Keratinocyte (primary cell): Measurements from ENCODE around the gene CHST1. TPM values are rescaled to one million over a fixed set of nuclear protein-coding genes. Genes with fewer than 3 reads are reported as not detected.

Experiments
- DNase-seq: peaks from one replicate; pipeline ENCODE4 v3.0.0-alpha.2; 2011; ENCODE audit warnings: low read depth, missing footprints, low spot score
- FAIRE-seq: peaks from 2 replicates; lab custom pipeline; 2011; peaks lifted over from hg19 to GRCh38; lab: Jason Lieb, UNC
- H2AFZ ChIP-seq: 2 replicates; pipeline ENCODE4 v1.6.0; 2012; ENCODE audit warnings: low read length, control low read depth, inconsistent platforms; ENCODE audit not compliant: control insufficient read depth
- H3K27ac ChIP-seq: 2 replicates; pipeline ENCODE4 v1.5.1; 2011; ENCODE audit warnings: low read length; ENCODE audit not compliant: control insufficient read depth, insufficient read depth
- H3K27me3 ChIP-seq: 3 replicates; pipeline ENCODE4 v1.6.0; 2011; ENCODE audit warnings: low read length; ENCODE audit not compliant: control insufficient read depth, insufficient read depth; ENCODE audit errors: extremely low read depth
- H3K36me3 ChIP-seq, 2 experiments: 2 replicates in 1 of 2; 3 replicates in 1 of 2; pipeline ENCODE4 v1.5.1; 2011; ENCODE audit warnings: low read length in 2 of 2, mild to moderate bottlenecking in 1 of 2; ENCODE audit not compliant: control insufficient read depth in 2 of 2, insufficient read depth in 2 of 2; ENCODE audit errors: extremely low read depth in 1 of 2
- H3K4me1 ChIP-seq: 3 replicates; pipeline ENCODE4 v1.5.1; 2011; ENCODE audit warnings: low read length; ENCODE audit not compliant: control insufficient read depth, insufficient read depth; ENCODE audit errors: extremely low read depth
- H3K4me2 ChIP-seq: 3 replicates; pipeline ENCODE4 v1.6.0; 2011; ENCODE audit warnings: low read depth, low read length; ENCODE audit not compliant: control insufficient read depth, insufficient read depth; ENCODE audit errors: extremely low read depth
- H3K4me3 ChIP-seq, 3 experiments: fragments of 200-600 bp in 1 of 3; sonication (generic) in 1 of 3; 2 replicates in 2 of 3; 3 replicates in 1 of 3; pipeline ENCODE4 v1.5.1; 2011 to 2016; ENCODE audit warnings: low read length in 3 of 3, mild to moderate bottlenecking in 3 of 3, control low read depth in 2 of 3, inconsistent platforms in 1 of 3, low read depth in 1 of 3, mixed read lengths in 1 of 3, mixed run types in 1 of 3, moderate library complexity in 1 of 3; ENCODE audit not compliant: control insufficient read depth in 2 of 3, insufficient read depth in 2 of 3; ENCODE audit errors: extremely low read depth in 1 of 3
- H3K79me2 ChIP-seq: 2 replicates; pipeline ENCODE4 v1.6.0; 2012; ENCODE audit warnings: low read length; ENCODE audit not compliant: control insufficient read depth, insufficient read depth
- H3K9ac ChIP-seq: 3 replicates; pipeline ENCODE4 v1.6.0; 2011; ENCODE audit warnings: low read length; ENCODE audit not compliant: control insufficient read depth, insufficient read depth; ENCODE audit errors: extremely low read depth
- H3K9me1 ChIP-seq: 3 replicates; pipeline ENCODE4 v1.6.0; 2011; ENCODE audit warnings: low read length; ENCODE audit not compliant: control insufficient read depth, insufficient read depth; ENCODE audit errors: extremely low read depth
- H3K9me3 ChIP-seq: 2 replicates; pipeline ENCODE4 v1.5.1; 2012; ENCODE audit warnings: low read depth, low read length; ENCODE audit not compliant: control insufficient read depth
- H4K20me1 ChIP-seq: 3 replicates; pipeline ENCODE4 v1.6.0; 2011; ENCODE audit warnings: low read length; ENCODE audit not compliant: control insufficient read depth, insufficient read depth; ENCODE audit errors: extremely low read depth
- EZH2 ChIP-seq: IDR thresholded peaks from one replicate; pipeline ENCODE4 v1.6.1; 2012; ENCODE audit warnings: inconsistent platforms, mild to moderate bottlenecking, low read length, moderate library complexity
- dilution Hi-C: fragments of 300-500 bp; cut with MboI; formaldehyde crosslinking; loops from one replicate; pipeline ENCODE4 v1.7.0; 2020; ENCODE audit warnings: low sequenced_read_pairs; ENCODE audit not compliant: extremely low pct_ligation_motif_present
- polyA plus RNA-seq, 5 experiments: library from polyadenylated mRNA; depleted of rRNA in 3 of 5; stranded (reverse) in 3 of 5; stranded (forward) in 1 of 5; unstranded in 1 of 5; fragments of >200 nt; gene quantifications; 1 replicate in 1 of 5; 2 replicates in 3 of 5; 3 replicates in 1 of 5; pipeline versions ENCODE4 v1.2.1 to v1.2.3, GENCODE V29; 2011 to 2012; ENCODE audit warnings: missing spikeins in 2 of 5, low read depth in 1 of 5, low replicate concordance in 1 of 5
- TF ChIP-seq, protein P1 (sequence below), 3 experiments: IDR thresholded peaks in 1 of 3; conservative IDR thresholded peaks in 1 of 3; optimal IDR thresholded peaks in 1 of 3; 2 replicates in 2 of 3; 3 replicates in 1 of 3; pipeline versions ENCODE3 to v1.5.1; 2011; ENCODE audit warnings: low read length in 3 of 3, mild to moderate bottlenecking in 3 of 3, moderate library complexity in 2 of 3, control low read depth in 1 of 3, inconsistent platforms in 1 of 3; ENCODE audit not compliant: insufficient read depth in 2 of 3; ENCODE audit errors: extremely low read depth in 1 of 3

CHST1 gene
- polyA plus RNA-seq, 1 donor (not counting 4 experiments of a cell fraction or from before 2014, with no cell fraction given) = not detected

DNA sequence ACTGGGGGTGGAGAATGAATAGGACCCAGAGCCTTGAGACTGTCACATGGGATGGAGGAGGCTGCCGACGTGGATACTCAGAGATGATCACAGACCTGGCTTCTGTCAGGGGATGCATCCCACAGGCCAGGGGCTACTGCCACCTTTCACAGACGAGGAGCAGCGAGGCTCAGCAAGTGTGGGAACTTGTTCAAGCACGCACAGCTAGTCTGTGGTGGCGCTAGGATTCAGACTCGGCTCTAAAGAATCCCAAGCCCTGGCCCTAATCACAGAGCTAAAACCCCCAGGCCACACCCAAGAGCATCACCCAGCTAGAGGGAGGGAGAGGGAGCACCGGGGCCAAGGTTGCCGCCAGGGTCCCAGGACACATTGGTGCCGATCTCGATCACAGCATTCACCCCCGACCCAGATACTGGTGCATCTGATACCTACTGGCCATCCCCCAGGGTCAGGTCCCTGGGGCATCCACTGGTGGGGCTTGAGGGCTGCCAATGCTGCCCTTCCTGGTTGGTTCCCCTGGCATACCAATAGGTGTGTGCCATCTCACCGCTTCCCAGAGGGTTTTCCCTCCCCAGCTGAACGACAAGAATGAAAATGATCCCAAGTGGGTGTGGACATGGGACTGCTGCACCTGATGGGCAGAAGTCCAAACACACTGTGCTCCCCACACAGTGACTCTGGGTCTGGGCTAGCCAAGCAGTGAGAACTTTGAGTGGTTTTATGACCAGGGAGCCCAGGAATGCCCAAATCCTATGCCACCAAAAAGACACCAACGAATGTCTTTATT is 6.2 kb downstream of the CHST1 start:
- TF ChIP-seq, protein P1, sequence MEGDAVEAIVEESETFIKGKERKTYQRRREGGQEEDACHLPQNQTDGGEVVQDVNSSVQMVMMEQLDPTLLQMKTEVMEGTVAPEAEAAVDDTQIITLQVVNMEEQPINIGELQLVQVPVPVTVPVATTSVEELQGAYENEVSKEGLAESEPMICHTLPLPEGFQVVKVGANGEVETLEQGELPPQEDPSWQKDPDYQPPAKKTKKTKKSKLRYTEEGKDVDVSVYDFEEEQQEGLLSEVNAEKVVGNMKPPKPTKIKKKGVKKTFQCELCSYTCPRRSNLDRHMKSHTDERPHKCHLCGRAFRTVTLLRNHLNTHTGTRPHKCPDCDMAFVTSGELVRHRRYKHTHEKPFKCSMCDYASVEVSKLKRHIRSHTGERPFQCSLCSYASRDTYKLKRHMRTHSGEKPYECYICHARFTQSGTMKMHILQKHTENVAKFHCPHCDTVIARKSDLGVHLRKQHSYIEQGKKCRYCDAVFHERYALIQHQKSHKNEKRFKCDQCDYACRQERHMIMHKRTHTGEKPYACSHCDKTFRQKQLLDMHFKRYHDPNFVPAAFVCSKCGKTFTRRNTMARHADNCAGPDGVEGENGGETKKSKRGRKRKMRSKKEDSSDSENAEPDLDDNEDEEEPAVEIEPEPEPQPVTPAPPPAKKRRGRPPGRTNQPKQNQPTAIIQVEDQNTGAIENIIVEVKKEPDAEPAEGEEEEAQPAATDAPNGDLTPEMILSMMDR (optimal IDR thresholded peaks at IDR 0.05 in 1 of 3, IDR thresholded peaks at IDR 0.05 in 1 of 3, conservative IDR thresholded peaks at IDR 0.05 in 1 of 3; ENCODE audit: extremely low read depth in 1 of 3, insufficient read depth in 2 of 3, low read length in 3 of 3) = no peak
- no peak for TF ChIP-seq EZH2
- H3K9me1 ChIP-seq = no peaks in the 10 kb centered on the region
- dilution Hi-C loops = no loop called here
- H3K9me3 ChIP-seq = no peaks in the 10 kb centered on the region
- H3K79me2 ChIP-seq = no peaks in the 10 kb centered on the region
- no peaks in the 10 kb centered on the region for H4K20me1 ChIP-seq
- no peak overlapping the region for H2AFZ ChIP-seq
- no peak overlapping the region for H3K9ac ChIP-seq
- no peaks in the 10 kb centered on the region for H3K4me1 ChIP-seq
- H3K36me3 ChIP-seq = no peaks in the 10 kb centered on the region
- peaks cover 61% of the 10 kb centered on the region for H3K27me3 ChIP-seq
- no peak for DNase-seq
- no peak overlapping the region for H3K4me2 ChIP-seq
- FAIRE-seq = no peak
- no peak overlapping the region for H3K27ac ChIP-seq
- H3K4me3 ChIP-seq = no peak overlapping the region

DNA sequence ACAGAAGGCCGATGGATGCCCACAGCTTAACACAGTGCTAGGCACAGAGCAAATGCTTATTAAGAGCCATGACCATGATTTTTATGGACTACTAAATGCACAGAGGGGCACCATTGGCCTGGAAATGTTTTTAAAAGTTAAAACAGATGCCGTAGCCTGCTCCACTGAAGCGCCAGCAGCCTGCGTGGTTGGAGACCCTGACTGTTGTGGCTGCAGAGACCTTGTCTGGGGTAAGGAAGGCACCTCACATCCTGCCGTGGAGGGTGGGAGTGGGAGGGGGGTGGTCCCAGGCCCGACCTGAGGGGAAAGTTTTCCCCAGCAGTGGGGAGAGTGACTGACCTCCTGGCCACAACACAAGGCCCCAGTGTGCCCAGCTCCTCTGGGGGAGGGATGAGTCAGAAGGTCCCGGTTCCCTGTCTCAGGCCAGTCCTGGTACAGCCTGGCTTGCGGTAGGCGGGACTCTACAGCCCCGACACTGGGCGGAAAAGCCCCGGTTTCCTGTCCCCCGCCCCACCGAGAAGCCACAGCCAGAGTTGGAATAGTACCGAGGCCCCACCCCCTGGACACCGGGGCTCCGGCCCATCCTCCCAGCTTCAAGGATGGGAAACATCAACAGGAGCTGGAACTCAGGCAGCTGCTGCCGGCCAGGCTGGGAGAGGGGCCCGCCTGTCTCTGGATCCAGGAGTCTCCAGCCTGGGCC is 7.0 kb downstream of the CHST1 start:
- Histone ChIP-seq H3K4me1 (no peaks in the 10 kb centered on the region), H3K9me1 (no peaks in the 10 kb centered on the region), H4K20me1 (no peaks in the 10 kb centered on the region), H2AFZ (no peak overlapping the region), H3K4me2 (no peak overlapping the region), H3K27me3 (peaks cover 53% of the 10 kb centered on the region), H3K4me3 (no peak overlapping the region), H3K36me3 (no peaks in the 10 kb centered on the region), H3K27ac (no peak overlapping the region), H3K9me3 (no peaks in the 10 kb centered on the region), H3K9ac (no peak overlapping the region), H3K79me2 (no peaks in the 10 kb centered on the region)
- DNase-seq (no peak), FAIRE-seq (no peak)
- TF ChIP-seq, protein P1 (optimal IDR thresholded peaks at IDR 0.05 in 1 of 3, IDR thresholded peaks at IDR 0.05 in 1 of 3, conservative IDR thresholded peaks at IDR 0.05 in 1 of 3; ENCODE audit: extremely low read depth in 1 of 3, insufficient read depth in 2 of 3, low read length in 3 of 3) = no peak
- TF ChIP-seq EZH2 = no peak
- dilution Hi-C loops = no loop called here
